HCT116 (cell line): Measurements from ENCODE around the gene FAM221A. TPM values are rescaled to one million over a fixed set of nuclear protein-coding genes. Genes with fewer than 3 reads are reported as not detected.

Experiments used
- ATAC-seq: fragments of 200-7000 bp; cut with Tn5 transposase; 2 replicates; pipeline ENCODE4 v1.9.1; 2020; ENCODE audit warnings: mild to moderate bottlenecking, moderate library complexity
- BruUV-seq: library from RNA; stranded (reverse); fragments of 400-500 nt; replicated peaks from 2 replicates; lab custom pipeline; 2021; lab: Mats Ljungman, UMichigan
- CTCF ChIA-PET: fragments of 300-600 bp; sonication (Branson Sonifier 250); formaldehyde crosslinking; loops from one replicate; lab custom pipeline; 2021; ENCODE audit warnings: antibody characterized with exemption; lab: Charles Lee
- POLR2A ChIA-PET: fragments of 300-600, 350-600 bp; sonication (Branson Sonifier 250); formaldehyde crosslinking; loops from one replicate; lab custom pipeline; 2021; ENCODE audit warnings: antibody characterized with exemption; lab: Charles Lee
- RAD21 ChIA-PET, 2 experiments: fragments of 300-600 bp; sonication (Branson Sonifier 250); formaldehyde crosslinking; loops; one replicate each; lab custom pipeline; 2023; ENCODE audit warnings: low total read pairs in 2 of 2; ENCODE audit not compliant: uncharacterized antibody in 2 of 2, unreplicated experiment in 2 of 2, low non-redundant PET in 1 of 2; lab: Charles Lee
- DNase-seq: peaks from one replicate; pipeline ENCODE4 v3.0.0-alpha.2; 2010; ENCODE audit warnings: low read depth, low spot score
- H2AFZ ChIP-seq: fragments of 200-600 bp; shearing (Covaris generic), sonication (generic); 2 replicates; pipeline ENCODE4 v1.6.1; 2017; ENCODE audit warnings: low read depth, mixed run types, mixed read lengths, antibody characterized with exemption, low read length; ENCODE audit not compliant: poor library complexity, severe bottlenecking
- H3K27ac ChIP-seq: 2 replicates; pipeline ENCODE4 v1.5.1; 2012; ENCODE audit warnings: low read depth, low read length
- H3K27me3 ChIP-seq: fragments of 200-600 bp; sonication (generic); 2 replicates; pipeline ENCODE4 v1.6.1; 2016; ENCODE audit warnings: mixed run types, low read length, mixed read lengths; ENCODE audit not compliant: insufficient read depth
- H3K36me3 ChIP-seq, 2 experiments: fragments of 200-500 bp in 1 of 2; fragments of 200-600 bp in 1 of 2; sonication (Bioruptor generic) in 1 of 2; sonication (generic) in 1 of 2; 2 replicates each; pipeline versions ENCODE4 v1.5.1 to v1.6.1; 2014 to 2016; ENCODE audit warnings: low read length in 2 of 2, inconsistent platforms in 1 of 2, mixed read lengths in 1 of 2, mixed run types in 1 of 2; ENCODE audit not compliant: insufficient read depth in 2 of 2, control insufficient read depth in 1 of 2
- H3K4me1 ChIP-seq, 2 experiments: fragments of 200-600 bp in 1 of 2; sonication (generic) in 1 of 2; 2 replicates each; pipeline versions ENCODE4 v1.5.1 to v1.6.1; 2012 to 2017; ENCODE audit warnings: low read length in 2 of 2, inconsistent platforms in 1 of 2, mild to moderate bottlenecking in 1 of 2, mixed read lengths in 1 of 2, mixed run types in 1 of 2, moderate library complexity in 1 of 2; ENCODE audit not compliant: insufficient read depth in 2 of 2, control insufficient read depth in 1 of 2
- H3K4me2 ChIP-seq: fragments of 200-600 bp; sonication (generic); 2 replicates; pipeline ENCODE4 v1.6.1; 2017; ENCODE audit warnings: mixed run types, low read length, mixed read lengths
- H3K4me3 ChIP-seq, 2 experiments: fragments of 200-600 bp in 1 of 2; sonication (generic) in 1 of 2; replicated peaks in 1 of 2; 2 replicates each; pipeline ENCODE4 v1.5.1; 2011 to 2016; ENCODE audit warnings: low read length in 2 of 2, control low read depth in 1 of 2, low read depth in 1 of 2, mild to moderate bottlenecking in 1 of 2, mixed read lengths in 1 of 2, mixed run types in 1 of 2
- H3K79me2 ChIP-seq: fragments of 200-600 bp; sonication (generic); 2 replicates; pipeline ENCODE4 v1.6.1; 2017; ENCODE audit warnings: mild to moderate bottlenecking, mixed run types, low read length, moderate library complexity, mixed read lengths; ENCODE audit not compliant: insufficient read depth
- H3K9ac ChIP-seq: fragments of 200-600 bp; sonication (generic); 2 replicates; pipeline ENCODE4 v1.6.1; 2016; ENCODE audit warnings: low read length, mixed read lengths
- H3K9me2 ChIP-seq: fragments of 200-600 bp; sonication (generic), shearing (Covaris generic); 2 replicates; pipeline ENCODE4 v1.6.1; 2017; ENCODE audit warnings: mixed run types, mild to moderate bottlenecking, moderate library complexity; ENCODE audit not compliant: insufficient read depth
- H3K9me3 ChIP-seq, 2 experiments: fragments of 200-500 bp in 1 of 2; fragments of 200-600 bp in 1 of 2; sonication (Bioruptor generic) in 1 of 2; sonication (generic) in 1 of 2; 2 replicates each; pipeline ENCODE4 v1.6.1; 2014 to 2017; ENCODE audit warnings: low read length in 2 of 2, mixed read lengths in 2 of 2, inconsistent platforms in 1 of 2, low read depth in 1 of 2, mild to moderate bottlenecking in 1 of 2, mixed run types in 1 of 2, moderate library complexity in 1 of 2; ENCODE audit not compliant: control insufficient read depth in 1 of 2, insufficient read depth in 1 of 2
- H4K20me1 ChIP-seq: fragments of 200-600 bp; sonication (generic), shearing (Covaris generic); 2 replicates; pipeline ENCODE4 v1.6.1; 2017; ENCODE audit warnings: mixed run types, mild to moderate bottlenecking, moderate library complexity; ENCODE audit not compliant: insufficient read depth
- ATF3 ChIP-seq: IDR thresholded peaks from 2 replicates; pipeline ENCODE4 v1.6.1; 2012
- CBX3 ChIP-seq: IDR thresholded peaks from 2 replicates; pipeline ENCODE4 v1.6.1; 2012; ENCODE audit warnings: low read depth
- CEBPB ChIP-seq: IDR thresholded peaks from 2 replicates; pipeline ENCODE4 v1.6.1; 2012; ENCODE audit warnings: low read depth
- CTCF ChIP-seq, 3 experiments: fragments of 200-600 bp in 1 of 3; sonication (generic) in 1 of 3; IDR thresholded peaks in 2 of 3; conservative IDR thresholded peaks in 1 of 3; 2 replicates each; pipeline ENCODE4 v1.5.1; 2012 to 2017; ENCODE audit warnings: low read depth in 2 of 3, low read length in 2 of 3, antibody characterized with exemption in 1 of 3, borderline replicate concordance in 1 of 3, control low read depth in 1 of 3, mild to moderate bottlenecking in 1 of 3, mixed read lengths in 1 of 3, mixed run types in 1 of 3, moderate library complexity in 1 of 3; ENCODE audit not compliant: insufficient read depth in 1 of 3
- EGR1 ChIP-seq: IDR thresholded peaks from 2 replicates; pipeline ENCODE4 v1.6.1; 2012; ENCODE audit warnings: low read depth
- ELF1 ChIP-seq: IDR thresholded peaks from 2 replicates; pipeline ENCODE4 v1.6.1; 2012; ENCODE audit warnings: low read depth, borderline replicate concordance
- EZH2phosphoT487 ChIP-seq: fragments of 200-600 bp; IDR thresholded peaks from 2 replicates; pipeline ENCODE4 v1.6.1; 2018; ENCODE audit warnings: antibody characterized with exemption, borderline replicate concordance
- FOSL1 ChIP-seq: IDR thresholded peaks from 2 replicates; pipeline ENCODE4 v1.6.1; 2012; ENCODE audit warnings: low read depth
- JUND ChIP-seq: IDR thresholded peaks from 2 replicates; pipeline ENCODE4 v1.6.1; 2012
- MAX ChIP-seq: IDR thresholded peaks from 2 replicates; pipeline ENCODE4 v1.6.1; 2012
- POLR2A ChIP-seq: IDR thresholded peaks from 2 replicates; pipeline ENCODE4 v1.7.0; 2011; ENCODE audit warnings: borderline replicate concordance; ENCODE audit not compliant: insufficient read depth, insufficient read length; ENCODE audit errors: extremely low read depth
- POLR2AphosphoS5 ChIP-seq: IDR thresholded peaks from 2 replicates; pipeline ENCODE4 v1.6.1; 2011; ENCODE audit warnings: mild to moderate bottlenecking, low read depth, low read length, moderate library complexity
- RAD21 ChIP-seq: IDR thresholded peaks from 2 replicates; pipeline ENCODE4 v1.6.1; 2012; ENCODE audit warnings: low read depth, mild to moderate bottlenecking
- SIN3A ChIP-seq: IDR thresholded peaks from 2 replicates; pipeline ENCODE4 v1.6.1; 2012; ENCODE audit warnings: low read depth
- SP1 ChIP-seq: IDR thresholded peaks from 2 replicates; pipeline ENCODE4 v1.6.1; 2012; ENCODE audit warnings: low read depth
- SRF ChIP-seq: IDR thresholded peaks from 2 replicates; pipeline ENCODE4 v1.6.1; 2012; ENCODE audit warnings: low read depth
- TCF7L2 ChIP-seq: IDR thresholded peaks from 2 replicates; pipeline ENCODE4 v1.7.0; 2011; ENCODE audit warnings: borderline replicate concordance, inconsistent platforms; ENCODE audit not compliant: insufficient read depth, insufficient read length; ENCODE audit errors: extremely low read depth
- YY1 ChIP-seq: IDR thresholded peaks from 2 replicates; pipeline ENCODE4 v1.6.1; 2011; ENCODE audit warnings: low read length, low read depth, moderate library complexity, mild to moderate bottlenecking; ENCODE audit not compliant: insufficient replicate concordance; ENCODE audit errors: extremely low read depth
- ZFX ChIP-seq: fragments of 450-650 bp; IDR thresholded peaks from 2 replicates; pipeline ENCODE4 v1.6.1; 2017
- ZNF274 ChIP-seq: fragments of 200-500 bp; sonication (Bioruptor generic); IDR thresholded peaks from 2 replicates; pipeline ENCODE4 v1.6.1; 2014; ENCODE audit warnings: mild to moderate bottlenecking, low read depth, low read length, inconsistent platforms
- intact Hi-C: fragments of 100-400 bp; cut with micrococcal nuclease; formaldehyde crosslinking; loops from 2 replicates; pipeline ENCODE4 v1.10.0; 2022
- total RNA-seq: library from RNA; stranded (reverse); gene quantifications from one replicate; pipeline ENCODE4 v1.2.1, GENCODE V29; 2021; ENCODE audit not compliant: unreplicated experiment

The FAM221A gene
- total RNA-seq, 1 experiment from 2014 or later = 2.2 TPM

GRCh38 chr7:23700046-23700445 is 20.0 kb downstream of the FAM221A start:
- ATAC-seq = no peak
- RAD21 ChIA-PET = no interaction called here
- peaks cover 3 to 10% of the 10 kb centered on the region in 2 experiments; a peak in 3 of 4 replicates for H3K4me1 ChIP-seq
- DNase-seq = no peak
- H3K4me2 ChIP-seq = no peak overlapping the region
- no peak overlapping the region for H3K27ac ChIP-seq
- no peaks in the 10 kb centered on the region for H3K79me2 ChIP-seq
- CTCF ChIA-PET = interaction anchor here (3.7 kb wide), 1 partner anchor 10 kb away, joined by 31 read pairs; the partner anchor contains the start of gene STK31
- H2AFZ ChIP-seq = no peak overlapping the region
- intact Hi-C loops = no loop called here
- H3K9ac ChIP-seq = no peak overlapping the region
- TF ChIP-seq ZNF274 (no peak), SP1 (no peak), CEBPB (no peak), CBX3 (no peak), POLR2A (no peak)
- no TSS peak for BruUV-seq
- POLR2A ChIA-PET = no interaction called here
- H3K9me2 ChIP-seq = no peaks in the 10 kb centered on the region
- H3K4me3 ChIP-seq = no peak overlapping the region
- peaks cover 0 to 1% of the 10 kb centered on the region in 2 experiments; a peak in 1 of 4 replicates for H3K9me3 ChIP-seq
- H4K20me1 ChIP-seq = no peaks in the 10 kb centered on the region
- H3K27me3 ChIP-seq = no peaks in the 10 kb centered on the region
- no peaks in the 10 kb centered on the region for H3K36me3 ChIP-seq

- BruUV-seq = no TSS peak
- RAD21 ChIA-PET = no interaction called here
Measured at GRCh38 chr7:23709081-23709750, 29.2 kb downstream of the FAM221A start.

More at GRCh38 chr7:23709081-23709750, 29.2 kb downstream of the FAM221A start:
- no peaks in the 10 kb centered on the region for H3K36me3 ChIP-seq
- intact Hi-C loops = no loop called here
- H3K9me3 ChIP-seq = peaks cover 0 to 6% of the 10 kb centered on the region in 2 experiments; a peak in 1 of 4 replicates
- ChIA-PET CTCF (interaction anchor here (1.0 to 7.1 kb wide), 4 partner anchors 11 to 436 kb away, joined by 3 to 49 read pairs (median 29); no protein-coding TSS in a partner anchor), POLR2A (interaction anchor here (0.8 kb wide), 1 partner anchor 12 kb away, joined by 4 read pairs; no protein-coding TSS in a partner anchor)
- H2AFZ ChIP-seq = no peak overlapping the region
- ATAC-seq (no peak), DNase-seq (no peak)
- no peak overlapping the region for H3K9ac ChIP-seq
- TF ChIP-seq EZH2phosphoT487 = no peak
- no peak for TF ChIP-seq FOSL1
- no peak for TF ChIP-seq YY1
- TF ChIP-seq CBX3 = no peak
- TF ChIP-seq RAD21 = no peak
- no peak for TF ChIP-seq SRF
- TF ChIP-seq SP1 = no peak
- TF ChIP-seq ZFX = no peak
- no peak for TF ChIP-seq POLR2AphosphoS5
- no peak for TF ChIP-seq EGR1
- no peak for TF ChIP-seq TCF7L2
- no peak for TF ChIP-seq ELF1
- no peak for TF ChIP-seq CTCF (IDR thresholded peaks at IDR 0.05 in 2 of 3, conservative IDR thresholded peaks at IDR 0.05 in 1 of 3; ENCODE audit: borderline replicate concordance in 1 of 3, insufficient read depth in 1 of 3, low read depth in 2 of 3, low read length in 2 of 3)
- no peak for TF ChIP-seq SIN3A
- TF ChIP-seq MAX = no peak
- no peak for TF ChIP-seq ATF3
- TF ChIP-seq JUND = no peak
- H3K79me2 ChIP-seq = no peaks in the 10 kb centered on the region
- H3K9me2 ChIP-seq = no peaks in the 10 kb centered on the region
- peaks cover 0 to 16% of the 10 kb centered on the region in 2 experiments; a peak in 2 of 4 replicates for H3K4me1 ChIP-seq
- no peak overlapping the region for H3K27ac ChIP-seq
- no peak overlapping the region for H3K4me3 ChIP-seq
- no peak overlapping the region for H3K4me2 ChIP-seq
- H3K27me3 ChIP-seq = no peaks in the 10 kb centered on the region
- H4K20me1 ChIP-seq = no peaks in the 10 kb centered on the region
